CD14-positive monocyte (primary cell): ENCODE measurements around the gene NT5DC4. TPM values are rescaled to one million over a fixed set of nuclear protein-coding genes. Genes with fewer than 3 reads are reported as not detected.

ENCODE experiments used
- DNase-seq, 3 donors: peaks; one replicate each; pipeline ENCODE4 v3.0.0-alpha.2; 2011 to 2022
- H2AFZ ChIP-seq: 2 replicates; pipeline ENCODE4 v1.6.0; 2012; ENCODE audit warnings: mild to moderate bottlenecking, low read depth, low read length, inconsistent platforms; ENCODE audit not compliant: insufficient read depth, poor library complexity, severe bottlenecking
- H3K27ac ChIP-seq, 2 donors: 1 replicate in 1 of 2; 2 replicates in 1 of 2; pipeline ENCODE4 v1.5.1; 2012 to 2013; ENCODE audit warnings: low read length in 2 of 2, control low read depth in 1 of 2, inconsistent platforms in 1 of 2, low read depth in 1 of 2, mild to moderate bottlenecking in 1 of 2
- H3K27me3 ChIP-seq, 2 donors: one replicate each; pipeline versions ENCODE4 v1.6.0 to v1.6.1; 2011 to 2013; ENCODE audit warnings: low read length in 2 of 2; ENCODE audit not compliant: control insufficient read depth in 2 of 2, insufficient read depth in 2 of 2
- H3K36me3 ChIP-seq, 2 donors: replicated peaks in 1 of 2; 1 replicate in 1 of 2; 2 replicates in 1 of 2; pipeline versions ENCODE4 v1.5.1 to v1.6.1; 2012 to 2013; ENCODE audit warnings: low read length in 2 of 2, control low read depth in 1 of 2, inconsistent platforms in 1 of 2, mild to moderate bottlenecking in 1 of 2; ENCODE audit not compliant: insufficient read depth in 2 of 2, control insufficient read depth in 1 of 2
- H3K4me1 ChIP-seq, 2 donors: 1 replicate in 1 of 2; 2 replicates in 1 of 2; pipeline versions ENCODE4 v1.5.1 to v1.6.1; 2012 to 2013; ENCODE audit warnings: low read length in 2 of 2, control low read depth in 1 of 2, inconsistent platforms in 1 of 2, mild to moderate bottlenecking in 1 of 2, moderate library complexity in 1 of 2; ENCODE audit not compliant: insufficient read depth in 2 of 2, control insufficient read depth in 1 of 2
- H3K4me2 ChIP-seq: replicated peaks from 2 replicates; pipeline ENCODE3; 2012; ENCODE audit warnings: low read length, moderate library complexity, mild to moderate bottlenecking; ENCODE audit not compliant: poor library complexity, severe bottlenecking; ENCODE audit errors: extremely low read depth
- H3K4me3 ChIP-seq, 3 experiments: fragments of 200-600 bp in 1 of 3; sonication (generic) in 1 of 3; replicated peaks in 1 of 3; 1 replicate in 2 of 3; 2 replicates in 1 of 3; pipeline ENCODE4 v1.5.1; 2011 to 2013; ENCODE audit warnings: low read length in 3 of 3, mild to moderate bottlenecking in 3 of 3, control low read depth in 2 of 3, low read depth in 2 of 3, inconsistent platforms in 1 of 3, moderate library complexity in 1 of 3
- H3K79me2 ChIP-seq: 2 replicates; pipeline ENCODE4 v1.6.0; 2012; ENCODE audit warnings: mild to moderate bottlenecking, control low read depth, inconsistent platforms, low read length, moderate library complexity; ENCODE audit not compliant: insufficient read depth
- H3K9ac ChIP-seq: 2 replicates; pipeline ENCODE4 v1.6.0; 2017; ENCODE audit warnings: low read length, mild to moderate bottlenecking; ENCODE audit not compliant: insufficient read depth, poor library complexity, severe bottlenecking
- H3K9me3 ChIP-seq, 2 donors: replicated peaks in 1 of 2; 1 replicate in 1 of 2; 2 replicates in 1 of 2; pipeline versions ENCODE4 v1.5.1 to v1.6.1; 2012 to 2013; ENCODE audit warnings: low read length in 2 of 2, control low read depth in 1 of 2; ENCODE audit not compliant: control insufficient read depth in 1 of 2, insufficient read depth in 1 of 2
- H4K20me1 ChIP-seq: 2 replicates; pipeline ENCODE4 v1.6.0; 2012; ENCODE audit warnings: mild to moderate bottlenecking, low read length, control low read depth, moderate library complexity; ENCODE audit not compliant: insufficient read depth
- H3K27ac Mint-ChIP-seq, 7 donors: one replicate each; pipeline ENCODE4 v1.8.0; 2020; ENCODE audit warnings: mild to moderate bottlenecking in 7 of 7, mixed read lengths in 7 of 7, moderate library complexity in 6 of 7, inconsistent platforms in 2 of 7
- H3K27me3 Mint-ChIP-seq, 3 donors: one replicate each; pipeline ENCODE4 v1.8.0; 2021 to 2022; ENCODE audit warnings: low read depth in 3 of 3, mild to moderate bottlenecking in 3 of 3, mixed read lengths in 3 of 3, moderate library complexity in 3 of 3, inconsistent platforms in 1 of 3
- H3K36me3 Mint-ChIP-seq, 2 donors: one replicate each; pipeline ENCODE4 v1.8.0; 2020; ENCODE audit warnings: mixed read lengths in 2 of 2, inconsistent platforms in 1 of 2, mild to moderate bottlenecking in 1 of 2
- H3K4me1 Mint-ChIP-seq: one replicate; pipeline ENCODE4 v1.8.0; 2020; ENCODE audit warnings: mild to moderate bottlenecking, mixed read lengths
- H3K4me3 Mint-ChIP-seq, 2 donors: one replicate each; pipeline ENCODE4 v1.8.0; 2020; ENCODE audit warnings: mild to moderate bottlenecking in 2 of 2, mixed read lengths in 2 of 2, moderate library complexity in 1 of 2
- H3K9me3 Mint-ChIP-seq, 7 donors: one replicate each; pipeline ENCODE4 v1.8.0; 2020 to 2022; ENCODE audit warnings: mixed read lengths in 7 of 7, mild to moderate bottlenecking in 6 of 7, moderate library complexity in 6 of 7, inconsistent platforms in 2 of 7
- CTCF ChIP-seq: fragments of 200-600 bp; IDR thresholded peaks from one replicate; pipeline ENCODE4 v1.8.0; 2022; ENCODE audit warnings: antibody characterized with exemption, mild to moderate bottlenecking
- WGBS: methylation state at CpG from one replicate; pipeline ENCODE4 v1.1.5; 2013; ENCODE audit warnings: missing lambda C conversion rate; ENCODE audit not compliant: insufficient coverage; 5-methylcytosine and 5-hydroxymethylcytosine counted together
- intact Hi-C, 2 donors: fragments of 100-400 bp; cut with micrococcal nuclease; formaldehyde crosslinking; loops; one replicate each; pipeline versions ENCODE4 v1.15.0 to v1.15.1; 2023
- polyA plus RNA-seq, 3 donors: library from polyadenylated mRNA; depleted of rRNA in 1 of 3; unstranded in 2 of 3; stranded (reverse) in 1 of 3; fragments of 300-500 nt in 2 of 3; fragments of >200 nt in 1 of 3; fragmentation: Illumina TruSeq in 2 of 3; gene quantifications; 1 replicate in 2 of 3; 2 replicates in 1 of 3; pipeline ENCODE4 v1.2.3, GENCODE V29; 2012 to 2021

NT5DC4 gene
- polyA plus RNA-seq, 3 donors = 2.2 TPM; not detected in 2

- intact Hi-C loops = no loop called here
- no peak for TF ChIP-seq CTCF
- H3K27me3 Mint-ChIP-seq = peaks cover 0 to 6% (median 0%) of the 10 kb centered on the region in 3 donors
These were observed 52.2 kb downstream of the NT5DC4 start for GRCh38 chr2:112772911-112773475.

DNA sequence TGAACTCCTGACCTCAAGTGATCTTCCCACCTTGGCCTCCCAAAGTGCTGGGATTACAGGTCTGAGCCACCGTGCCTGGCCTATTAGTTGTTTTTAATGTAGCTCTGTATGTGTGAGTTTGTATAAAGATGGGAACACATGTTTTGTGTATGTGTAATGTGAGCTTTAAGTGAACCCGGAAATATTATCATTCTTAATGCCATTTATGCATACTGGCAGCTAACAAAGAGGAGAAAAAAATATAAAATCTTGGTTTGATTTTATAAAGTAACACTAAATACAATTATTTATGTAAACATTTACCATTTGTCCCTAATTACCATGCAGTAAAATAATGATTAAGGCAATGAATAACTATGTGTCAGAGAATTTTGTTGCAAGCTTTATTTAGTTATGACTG, 52.7 kb downstream of the NT5DC4 start:
- Histone ChIP-seq H3K4me1 (peaks cover 18 to 19% of the 10 kb centered on the region in 2 donors), H4K20me1 (no peaks in the 10 kb centered on the region), H3K27ac (no peak overlapping the region), H3K9me3 (no peaks in the 10 kb centered on the region), H3K36me3 (no peaks in the 10 kb centered on the region), H3K4me3 (no peak overlapping the region), H3K4me2 (no peak overlapping the region), H3K27me3 (no peaks in the 10 kb centered on the region), H3K9ac (no peak overlapping the region), H3K79me2 (no peaks in the 10 kb centered on the region), H2AFZ (no peak overlapping the region)
- TF ChIP-seq CTCF = no peak
- no CpG with 5 or more reads among the region's 2 CpGs for WGBS
- peaks cover 0 to 2% (median 0%) of the 10 kb centered on the region in 7 donors for H3K9me3 Mint-ChIP-seq
- H3K4me1 Mint-ChIP-seq = peaks cover 22% of the 10 kb centered on the region
- H3K27me3 Mint-ChIP-seq = peaks cover 0 to 6% (median 0%) of the 10 kb centered on the region in 3 donors
- intact Hi-C loops = no loop called here
- H3K4me3 Mint-ChIP-seq = no peak overlapping the region
- DNase-seq = no peak
- no peak overlapping the region for H3K27ac Mint-ChIP-seq
- H3K36me3 Mint-ChIP-seq = peaks cover 0 to 5% of the 10 kb centered on the region in 2 donors

More at GRCh38 chr2:112772911-112773475, 52.2 kb downstream of the NT5DC4 start:
- WGBS = 71% methylated on average over 1 of the region's 2 CpGs
- Mint-ChIP-seq H3K4me1 (peaks cover 28% of the 10 kb centered on the region), H3K27ac (peak overlapping the region in 1 of 7 donors; percentile 54), H3K9me3 (peaks cover 0 to 2% (median 0%) of the 10 kb centered on the region in 7 donors), H3K4me3 (no peak overlapping the region), H3K36me3 (peaks cover 0 to 5% of the 10 kb centered on the region in 2 donors)
- no peaks in the 10 kb centered on the region for H3K27me3 ChIP-seq
- H3K4me3 ChIP-seq = no peak overlapping the region
- no peak overlapping the region for H2AFZ ChIP-seq
- no peaks in the 10 kb centered on the region for H3K79me2 ChIP-seq
- H3K36me3 ChIP-seq = no peaks in the 10 kb centered on the region
- no peak for DNase-seq
- H4K20me1 ChIP-seq = no peaks in the 10 kb centered on the region
- H3K9me3 ChIP-seq = no peaks in the 10 kb centered on the region
- no peak overlapping the region for H3K9ac ChIP-seq
- no peak overlapping the region for H3K27ac ChIP-seq
- no peak overlapping the region for H3K4me2 ChIP-seq
- peaks cover 22 to 23% of the 10 kb centered on the region in 2 donors for H3K4me1 ChIP-seq
